ENCODE measurements around the gene CD151.

CD151 gene

GRCh38 chr11:876545-876944, 43.8 kb downstream of the CD151 start:
- DNase-seq (ENCODE audit: low read depth) = no peak
- no peak for TF ChIP-seq CTCF (conservative IDR thresholded peaks at IDR 0.05; ENCODE audit: control insufficient read depth, insufficient read depth, low read depth, low read length)
- no peak overlapping the region for H3K4me3 ChIP-seq (ENCODE audit: control insufficient read depth, low read depth, low read length)

GRCh38 chr11:877565-877964, 44.8 kb downstream of the CD151 start:
- DNase-seq (ENCODE audit: low read depth) = peak; percentile 6
- no peak for TF ChIP-seq CTCF (conservative IDR thresholded peaks at IDR 0.05; ENCODE audit: control insufficient read depth, insufficient read depth, low read depth, low read length)

GRCh38 chr11:880447-880846, 47.7 kb downstream of the CD151 start:
- TF ChIP-seq CTCF (conservative IDR thresholded peaks at IDR 0.05; ENCODE audit: control insufficient read depth, insufficient read depth, low read depth, low read length) = no peak
- no peak for DNase-seq (ENCODE audit: low read depth)
- H3K4me3 ChIP-seq (ENCODE audit: control insufficient read depth, low read depth, low read length) = no peak overlapping the region

More at GRCh38 chr11:877565-877964, 44.8 kb downstream of the CD151 start:
- H3K4me3 ChIP-seq (ENCODE audit: control insufficient read depth, low read depth, low read length) = no peak overlapping the region

- no peak for TF ChIP-seq CTCF (conservative IDR thresholded peaks at IDR 0.05; ENCODE audit: control insufficient read depth, insufficient read depth, low read depth, low read length)
- no peak for DNase-seq (ENCODE audit: low read depth)
- H3K4me3 ChIP-seq (ENCODE audit: control insufficient read depth, low read depth, low read length) = no peak overlapping the region
These were observed 49.8 kb downstream of the CD151 start for GRCh38 chr11:882596-882995.

- no peak for DNase-seq (ENCODE audit: low read depth)
- TF ChIP-seq CTCF (conservative IDR thresholded peaks at IDR 0.05; ENCODE audit: control insufficient read depth, insufficient read depth, low read depth, low read length) = no peak
- H3K4me3 ChIP-seq (ENCODE audit: control insufficient read depth, low read depth, low read length) = no peak overlapping the region
These were observed 50.8 kb downstream of the CD151 start for GRCh38 chr11:883527-883926.

- no peak for DNase-seq (ENCODE audit: low read depth)
- TF ChIP-seq CTCF (conservative IDR thresholded peaks at IDR 0.05; ENCODE audit: control insufficient read depth, insufficient read depth, low read depth, low read length) = no peak
- no peak overlapping the region for H3K4me3 ChIP-seq (ENCODE audit: control insufficient read depth, low read depth, low read length)
These were observed 51.9 kb downstream of the CD151 start for GRCh38 chr11:884578-885070.

GRCh38 chr11:886568-886967, 53.8 kb downstream of the CD151 start:
- H3K4me3 ChIP-seq (ENCODE audit: control insufficient read depth, low read depth, low read length) = no peak overlapping the region
- DNase-seq (ENCODE audit: low read depth) = no peak
- no peak for TF ChIP-seq CTCF (conservative IDR thresholded peaks at IDR 0.05; ENCODE audit: control insufficient read depth, insufficient read depth, low read depth, low read length)
